ENCODE measurements around the gene SYT17. TPM values are rescaled to one million over a fixed set of nuclear protein-coding genes. Genes with fewer than 3 reads are reported as not detected.

Gene SYT17
- total RNA-seq, 1 donor from 2014 or later: 0.54 TPM

DNA sequence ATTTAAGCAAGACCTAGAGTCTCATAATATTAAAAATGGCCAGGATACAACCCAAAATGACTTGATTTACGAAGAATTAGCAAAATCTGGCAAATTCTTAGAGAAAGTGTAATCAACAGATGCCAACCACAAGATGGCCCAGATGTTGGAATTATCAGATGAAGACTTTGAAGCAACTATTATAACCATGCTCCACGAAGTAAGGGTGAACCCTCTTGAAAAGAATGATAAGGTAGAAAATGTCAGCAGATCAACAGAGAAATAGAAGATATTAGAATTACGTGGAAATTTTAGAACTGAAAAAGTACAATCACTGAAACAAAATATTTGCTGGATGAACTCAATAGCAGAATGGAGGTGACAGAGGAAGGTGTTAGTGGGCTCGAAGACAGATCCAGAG, 67.4 kb downstream of the SYT17 start:
- no peak for DNase-seq (ENCODE audit: missing footprints)
- ATAC-seq: no peak
- intact Hi-C loops (cut with DNase I): no loop called here

DNA sequence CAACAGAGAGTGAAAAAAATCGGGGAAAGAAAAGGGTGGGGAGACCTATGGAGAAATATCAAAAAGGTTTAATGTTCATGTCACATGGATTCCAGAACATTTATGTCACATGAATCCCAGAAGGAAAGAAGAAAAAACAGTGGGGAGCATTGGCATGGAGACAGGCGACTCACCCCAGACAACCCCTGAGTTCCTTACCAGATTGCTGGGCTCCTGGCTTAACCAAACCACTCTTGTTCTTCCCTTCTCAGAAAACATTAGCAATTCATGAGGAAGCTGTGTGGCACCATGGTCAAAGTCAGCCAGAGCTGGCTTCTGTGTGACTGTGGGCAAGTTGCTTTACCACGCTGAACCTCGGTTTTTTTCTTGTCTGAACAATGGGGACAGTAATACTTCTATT, 67.8 kb downstream of the SYT17 start:
- DNase-seq (ENCODE audit: missing footprints) (no peak), ATAC-seq (no peak)
- intact Hi-C loops (cut with DNase I): no loop called here

DNA sequence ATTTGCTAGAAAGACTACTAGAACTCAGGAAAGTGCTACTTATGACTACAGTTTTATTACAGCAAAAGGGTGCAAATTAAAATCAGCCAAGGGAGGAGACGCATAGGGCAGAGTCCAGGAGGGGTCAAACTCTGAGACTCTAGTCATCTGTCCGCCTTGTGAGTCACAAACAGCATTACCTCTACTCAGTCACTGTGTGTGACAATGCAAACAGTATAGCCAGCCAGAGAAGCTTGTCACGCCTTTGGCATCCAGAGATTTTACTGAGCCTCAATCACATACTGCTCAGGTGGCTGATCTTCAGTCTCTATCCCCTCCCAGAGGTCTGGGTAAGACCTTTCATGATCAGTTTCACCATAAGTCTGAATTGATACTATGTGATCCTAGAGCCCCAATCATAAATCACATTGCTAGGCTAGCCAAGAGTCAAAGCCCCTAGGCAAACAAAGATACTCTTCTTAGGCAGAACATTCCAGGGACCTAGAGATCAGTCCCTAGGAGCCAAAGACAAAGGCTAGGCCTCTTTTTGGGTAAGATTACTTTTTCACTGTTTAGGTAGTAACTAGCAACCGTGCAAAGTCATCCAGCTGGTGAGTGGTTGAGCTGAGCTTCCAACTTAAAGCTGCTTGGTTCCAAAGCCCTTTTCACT, 68.6 kb downstream of the SYT17 start:
- DNase-seq (ENCODE audit: missing footprints) (no peak), ATAC-seq (no peak)
- intact Hi-C loops (cut with DNase I): no loop called here

DNA sequence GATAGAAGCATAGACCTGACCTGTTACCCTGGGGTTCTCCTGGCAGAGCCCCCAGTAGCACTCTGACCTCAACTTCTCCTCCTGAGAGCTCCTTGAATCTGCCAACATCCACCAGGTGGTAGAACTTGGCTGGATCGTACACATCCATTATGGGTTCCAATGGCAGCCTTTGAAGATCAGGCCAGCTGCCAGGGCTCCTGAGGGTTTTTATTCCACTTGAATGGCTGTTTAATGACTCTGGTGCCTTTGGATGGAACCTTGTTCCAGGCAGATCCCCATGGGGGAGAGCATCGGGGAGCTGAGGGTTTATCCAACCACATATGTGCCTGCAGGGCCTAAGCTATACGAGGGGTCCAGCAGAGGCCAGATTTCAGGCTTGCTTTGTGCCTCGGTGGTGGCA, 70.4 kb downstream of the SYT17 start:
- no peak for DNase-seq (ENCODE audit: missing footprints)
- no peak for ATAC-seq
- intact Hi-C loops (cut with DNase I): no loop called here

DNA sequence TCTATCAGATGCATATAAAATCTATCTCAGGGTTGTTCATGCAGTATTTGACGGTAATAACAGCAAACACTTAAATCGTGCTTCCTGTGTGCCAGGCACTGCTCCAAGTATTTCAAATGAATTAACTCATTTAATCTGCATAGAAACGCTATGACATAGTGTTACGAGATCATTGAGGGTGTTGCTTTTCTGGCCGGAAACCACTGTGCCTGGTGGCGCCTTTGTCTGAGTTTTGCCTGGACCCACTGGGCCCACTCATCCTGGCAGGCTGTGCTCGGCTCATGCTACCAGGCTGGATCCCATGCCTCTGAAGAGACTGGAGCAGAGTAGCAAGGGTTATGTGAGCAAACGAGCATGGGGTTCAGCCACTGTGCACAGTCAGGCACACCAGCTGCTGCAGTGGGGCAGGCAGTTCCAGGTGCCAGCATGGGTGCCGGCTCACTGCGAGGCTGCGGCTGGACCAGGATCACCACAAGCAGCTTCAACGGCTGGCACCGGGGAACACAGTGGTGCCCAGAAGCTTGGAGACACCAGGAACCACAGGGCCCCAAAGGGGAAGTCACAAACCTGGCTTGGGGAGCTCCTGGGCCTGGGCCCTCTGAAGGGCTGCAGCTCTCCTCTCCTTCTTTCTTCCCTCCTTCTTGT, 71.6 kb downstream of the SYT17 start:
- ATAC-seq (no peak), DNase-seq (ENCODE audit: missing footprints) (no peak)
- intact Hi-C loops (cut with DNase I): no loop called here

DNA sequence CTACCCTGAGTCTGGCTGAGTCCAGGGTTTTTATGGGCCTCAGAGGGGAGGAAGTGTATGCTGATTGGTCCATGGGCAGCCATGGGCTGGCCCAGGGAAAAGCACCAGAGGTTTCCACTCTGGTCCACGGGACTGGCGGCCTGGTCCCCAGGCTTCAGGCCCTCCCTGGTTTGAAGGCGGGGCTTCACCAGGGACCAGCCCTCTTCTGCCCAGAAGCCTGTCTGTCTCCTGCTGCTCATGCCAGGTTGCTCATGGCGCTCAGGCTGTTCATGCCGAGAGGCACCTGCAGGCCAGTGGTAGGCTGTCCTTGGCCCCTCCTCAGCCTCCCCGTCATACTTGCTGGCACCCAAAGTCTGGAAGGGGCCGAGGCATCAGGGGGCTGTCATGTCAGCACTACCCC, 72.5 kb downstream of the SYT17 start:
- ATAC-seq (no peak), DNase-seq (ENCODE audit: missing footprints) (no peak)
- intact Hi-C loops (cut with DNase I): no loop called here

DNA sequence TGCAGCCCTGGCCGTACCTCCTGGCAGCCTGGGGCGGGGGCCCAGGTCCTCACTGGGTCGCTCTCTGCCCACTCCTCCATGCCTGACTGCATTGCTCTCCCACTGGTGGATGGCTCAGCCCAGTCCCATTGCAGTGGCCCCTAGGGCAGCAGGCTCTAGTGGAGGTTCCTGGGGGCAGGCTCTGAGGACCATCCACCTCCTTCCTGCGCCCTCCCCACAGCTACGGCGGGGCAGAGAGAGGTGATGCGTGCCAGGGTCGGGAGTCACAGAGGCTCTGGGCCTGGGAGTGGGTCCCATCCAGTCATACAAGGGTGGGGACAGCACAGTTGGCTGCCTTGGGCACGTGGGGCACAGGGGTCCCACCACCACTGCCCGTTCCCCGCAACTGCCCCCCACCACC, 73.5 kb downstream of the SYT17 start:
- DNase-seq (ENCODE audit: missing footprints) (no peak), ATAC-seq (no peak)
- intact Hi-C loops (cut with DNase I): no loop called here

DNA sequence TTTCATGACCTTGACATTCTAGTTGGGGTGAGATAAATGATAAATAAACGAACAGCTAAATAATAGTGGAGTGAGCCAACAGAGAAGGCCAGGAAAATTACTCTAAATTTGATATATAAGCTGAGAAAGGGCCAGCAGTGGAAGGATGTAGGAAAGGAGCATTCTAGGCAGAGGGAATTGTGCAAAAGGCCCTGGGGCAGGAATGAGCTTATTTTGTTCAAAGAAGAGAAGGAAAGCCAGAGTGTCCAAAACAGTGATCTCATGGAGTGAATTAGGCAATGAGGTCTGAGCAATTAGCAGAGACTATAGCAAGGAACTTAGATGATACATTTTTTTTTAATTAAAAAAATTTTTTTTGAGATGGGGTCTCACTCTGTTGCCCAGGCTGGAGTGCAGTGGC, 74.1 kb downstream of the SYT17 start:
- DNase-seq (ENCODE audit: missing footprints) (no peak), ATAC-seq (no peak)
- intact Hi-C loops (cut with DNase I): no loop called here

DNA sequence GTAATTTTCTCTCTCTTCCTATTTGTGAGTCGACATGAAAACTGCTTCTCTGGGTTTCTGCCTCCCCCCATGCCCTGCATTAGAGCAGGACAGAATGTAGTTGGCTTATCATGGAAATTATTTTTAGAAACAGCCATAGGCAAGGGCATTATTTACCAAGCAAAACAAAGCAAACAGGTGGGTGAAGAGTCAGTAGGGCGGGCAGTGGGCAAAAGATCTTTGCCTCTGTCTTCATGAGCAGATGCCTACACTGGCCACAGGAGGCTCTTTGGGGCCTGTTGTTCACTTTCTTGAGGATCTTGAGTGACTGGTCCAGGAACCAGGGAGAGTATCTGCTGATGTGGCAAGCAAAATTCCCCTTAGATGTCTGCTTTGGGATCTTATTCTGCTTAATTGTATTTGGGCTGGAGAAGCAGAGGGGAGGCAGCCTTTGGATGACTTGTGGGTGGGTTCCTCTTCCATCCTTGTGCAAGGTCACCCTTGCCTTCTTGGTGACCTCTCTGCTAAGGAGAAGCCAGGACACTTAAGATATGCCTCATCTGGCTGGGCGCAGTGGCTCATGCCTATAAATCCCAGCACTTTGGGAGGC, 75.0 kb downstream of the SYT17 start:
- intact Hi-C loops (cut with DNase I): no loop called here
- DNase-seq (ENCODE audit: missing footprints): no peak
- ATAC-seq: no peak

DNA sequence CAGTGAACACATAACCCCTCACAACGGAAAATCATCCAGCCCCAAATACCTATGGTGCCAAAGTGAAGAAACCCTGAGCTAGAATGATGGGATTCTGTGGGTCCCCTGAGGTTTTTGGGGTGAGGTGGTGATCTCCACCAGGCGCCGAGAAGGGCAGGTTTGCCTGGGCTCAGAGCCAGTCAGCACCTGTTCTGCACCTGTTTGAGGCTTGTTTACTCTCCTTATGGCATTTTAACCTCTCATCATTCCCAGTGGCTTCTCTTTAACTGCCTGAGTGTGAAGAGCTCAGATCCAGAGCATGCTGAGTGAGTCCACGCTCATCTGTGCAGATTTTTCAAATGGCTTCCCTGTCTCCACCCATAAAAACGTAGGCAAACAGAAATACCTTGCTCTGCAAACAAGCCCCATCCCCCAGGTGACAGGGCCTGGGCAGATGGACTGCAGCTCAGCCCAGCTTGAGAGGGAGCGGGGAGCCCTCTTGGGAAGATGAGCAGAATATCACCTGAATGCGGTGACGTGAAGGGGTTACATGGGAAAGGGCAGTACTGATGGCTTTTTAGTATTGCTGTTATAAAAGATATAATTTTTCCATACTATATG, 77.4 kb downstream of the SYT17 start:
- no peak for ATAC-seq
- no peak for DNase-seq (ENCODE audit: missing footprints)
- intact Hi-C loops (cut with DNase I): no loop called here

DNA sequence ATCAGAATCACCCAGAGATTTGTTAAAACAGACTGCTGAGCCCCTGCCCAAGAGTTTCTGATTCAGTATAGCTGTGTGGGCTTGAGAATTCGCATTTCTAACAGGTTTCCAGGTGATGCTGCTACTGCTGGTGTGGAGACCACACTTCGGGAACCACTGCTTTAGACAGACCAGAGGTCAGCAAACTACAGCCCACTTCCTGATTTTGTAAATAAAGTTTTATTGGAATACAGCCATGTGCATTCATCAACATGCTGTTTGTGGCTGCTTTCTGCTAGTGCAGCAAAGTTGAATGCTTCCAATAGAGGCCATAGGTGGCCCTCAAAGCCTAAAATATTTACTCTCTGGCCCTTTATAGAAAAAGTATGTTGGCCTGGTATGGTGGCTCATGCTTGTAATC, 84.9 kb downstream of the SYT17 start:
- intact Hi-C loops (cut with DNase I): no loop called here
- ATAC-seq (no peak), DNase-seq (ENCODE audit: missing footprints) (no peak)

DNA sequence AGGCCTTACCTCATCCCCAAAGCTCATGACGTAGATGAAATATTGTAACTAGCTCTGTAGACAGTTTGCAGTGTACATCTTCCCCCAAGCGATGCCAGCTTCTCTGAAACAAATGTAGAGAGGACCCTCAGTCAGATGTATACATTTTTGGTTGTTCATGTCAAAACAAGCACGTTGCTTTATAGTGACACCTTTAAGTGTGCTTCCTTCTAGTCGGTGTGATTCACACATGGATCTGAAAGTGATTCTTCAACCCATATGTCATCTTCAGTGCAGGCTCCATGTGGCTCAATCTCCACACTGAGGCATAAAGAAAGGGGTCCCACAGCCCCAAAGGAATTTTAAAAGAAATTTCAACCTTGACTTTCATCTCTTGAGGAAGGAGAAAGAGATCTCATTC, 86.6 kb downstream of the SYT17 start:
- DNase-seq (ENCODE audit: missing footprints): no peak
- intact Hi-C loops (cut with DNase I): no loop called here
- ATAC-seq: no peak

DNA sequence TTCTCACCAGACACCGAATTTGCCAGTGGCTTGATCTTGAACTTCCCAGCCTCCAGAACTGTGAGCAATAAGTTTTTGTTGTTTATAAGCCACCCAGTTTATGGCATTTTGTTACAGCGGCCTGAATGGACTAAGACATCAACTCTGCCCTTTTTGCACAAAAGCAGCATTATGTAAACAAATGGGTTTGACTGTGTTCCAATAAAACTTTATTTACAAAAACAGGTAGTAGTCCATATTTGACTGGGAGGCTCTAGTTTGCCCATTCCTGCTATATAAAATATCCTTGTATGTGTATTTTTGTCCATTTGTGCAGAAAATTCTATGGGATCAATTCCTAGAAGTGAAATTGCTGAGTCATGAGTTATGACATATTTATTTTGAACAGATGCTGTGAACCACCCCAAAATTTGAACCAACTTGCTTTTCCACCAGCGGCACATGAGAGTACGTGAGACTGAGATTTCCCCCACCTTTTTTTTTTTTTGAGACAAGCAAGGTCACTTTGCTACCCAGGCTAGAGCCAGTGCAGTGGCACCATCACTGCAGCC, 96.2 kb downstream of the SYT17 start:
- DNase-seq (ENCODE audit: missing footprints) (no peak), ATAC-seq (no peak)
- intact Hi-C loops (cut with DNase I): no loop called here

DNA sequence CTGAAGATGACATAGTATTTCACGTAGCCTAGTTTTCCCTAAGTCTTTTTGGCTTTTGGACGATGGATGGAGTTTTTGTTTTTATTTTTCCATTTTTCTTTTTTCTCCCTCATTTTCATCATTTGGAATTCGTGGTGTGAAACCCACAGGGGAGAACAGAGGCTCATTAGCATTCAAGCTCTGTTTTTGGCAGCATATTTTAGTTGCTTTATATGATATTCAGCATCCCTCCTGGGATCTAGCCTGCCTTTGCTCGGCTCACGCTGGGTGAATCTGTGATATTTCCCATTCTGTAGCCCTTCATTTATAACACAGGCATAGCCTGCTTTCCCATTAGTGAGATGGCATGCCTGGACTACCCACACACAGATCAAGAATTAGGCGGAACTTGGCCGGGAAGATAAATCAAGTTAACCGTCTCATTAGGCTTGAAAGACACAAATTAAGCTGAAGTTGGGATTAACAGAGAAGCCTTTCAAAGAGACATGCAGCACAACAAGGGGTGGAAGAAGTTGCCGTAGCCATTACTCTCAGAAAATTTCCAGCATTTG, 97.4 kb downstream of the SYT17 start:
- ATAC-seq: no peak
- intact Hi-C loops (cut with DNase I): no loop called here
- no peak for DNase-seq (ENCODE audit: missing footprints)

DNA sequence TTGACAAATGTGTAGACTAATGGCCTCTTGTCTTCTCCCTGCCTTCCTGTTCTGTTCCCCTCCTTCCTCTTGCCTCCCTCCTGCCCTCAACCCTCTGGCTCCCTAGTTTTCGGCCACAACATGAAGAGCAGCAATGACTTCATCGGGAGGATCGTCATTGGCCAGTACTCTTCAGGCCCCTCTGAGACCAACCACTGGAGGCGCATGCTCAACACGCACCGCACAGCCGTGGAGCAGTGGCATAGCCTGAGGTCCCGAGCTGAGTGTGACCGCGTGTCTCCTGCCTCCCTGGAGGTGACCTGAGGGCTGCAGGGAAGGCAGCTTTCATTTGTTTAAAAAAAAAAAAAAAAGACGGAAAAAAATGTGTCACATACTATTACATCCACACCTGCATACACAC, 98.7 kb downstream of the SYT17 start:
- ATAC-seq (no peak), DNase-seq (ENCODE audit: missing footprints) (no peak)
- intact Hi-C loops (cut with DNase I): no loop called here

DNA sequence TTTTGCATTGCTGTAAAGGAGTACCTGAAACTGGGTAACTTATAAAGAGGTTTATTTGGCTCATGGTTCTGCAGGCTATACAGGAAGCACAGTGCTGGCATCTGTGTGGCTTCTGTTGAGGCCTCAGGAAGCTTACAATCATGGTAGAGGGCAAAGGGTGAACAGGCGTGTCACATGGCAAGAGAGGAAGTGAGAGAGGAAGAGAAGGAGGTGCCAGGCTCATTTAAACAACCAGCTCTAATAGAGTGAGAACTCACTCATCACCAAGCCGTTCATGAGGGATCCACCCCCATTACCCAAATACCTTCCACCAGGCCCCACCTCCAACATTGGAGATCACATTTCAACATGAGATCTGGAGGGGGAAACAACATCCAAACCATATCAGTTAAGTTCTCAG, 101.1 kb downstream of the SYT17 start:
- DNase-seq (ENCODE audit: missing footprints) (no peak), ATAC-seq (no peak)
- intact Hi-C loops (cut with DNase I): no loop called here

DNA sequence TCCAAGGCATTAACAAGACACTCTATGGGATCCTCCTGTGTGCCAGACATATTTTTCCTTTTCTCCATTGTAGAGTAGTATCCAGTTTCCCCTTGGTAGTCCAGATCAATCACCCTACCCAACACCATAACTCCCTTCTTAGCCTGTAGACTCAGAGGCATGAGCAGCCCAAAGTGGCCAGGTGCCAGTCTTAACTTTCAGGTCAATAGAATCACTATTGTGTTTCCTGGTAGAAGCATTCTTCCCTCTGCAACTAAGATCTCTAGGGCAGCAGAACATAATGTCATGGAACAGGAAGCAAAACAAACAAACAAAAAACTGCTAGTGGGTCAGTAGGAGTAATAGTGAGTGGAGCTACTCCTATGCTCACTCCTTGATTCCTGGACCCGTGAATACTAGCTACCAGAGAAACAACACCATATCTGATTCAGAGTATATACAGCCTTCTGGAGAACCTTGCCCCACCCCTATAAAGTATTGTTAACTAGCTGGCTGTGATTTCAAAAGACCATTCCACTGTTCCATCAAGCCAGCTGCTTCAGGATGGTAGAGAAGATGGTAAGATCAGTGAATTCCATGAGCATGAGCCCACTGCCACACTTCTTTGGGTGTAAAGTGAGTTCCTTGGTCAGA, 106.2 kb downstream of the SYT17 start:
- ATAC-seq (no peak), DNase-seq (ENCODE audit: missing footprints) (no peak)
- intact Hi-C loops (cut with DNase I): no loop called here

DNA sequence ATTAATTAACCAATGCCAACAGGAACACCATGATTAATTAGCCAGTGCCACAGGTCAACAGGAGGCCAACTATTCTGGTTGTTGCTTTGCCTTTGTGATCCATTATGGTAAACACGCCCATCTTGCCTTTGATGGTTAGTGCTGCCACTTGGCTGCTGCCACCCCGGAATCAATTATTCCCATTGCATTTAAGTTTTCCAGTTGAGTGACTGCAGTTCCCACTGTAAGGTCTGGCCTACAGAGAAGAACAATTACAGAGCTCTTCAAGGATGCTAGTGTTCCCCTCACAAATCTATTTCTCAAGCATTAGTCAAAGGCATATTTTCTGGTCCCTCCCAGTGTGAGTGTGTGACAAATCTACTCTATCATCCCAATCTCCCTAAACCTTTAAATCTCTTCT, 110.4 kb downstream of the SYT17 start:
- intact Hi-C loops (cut with DNase I): no loop called here

DNA sequence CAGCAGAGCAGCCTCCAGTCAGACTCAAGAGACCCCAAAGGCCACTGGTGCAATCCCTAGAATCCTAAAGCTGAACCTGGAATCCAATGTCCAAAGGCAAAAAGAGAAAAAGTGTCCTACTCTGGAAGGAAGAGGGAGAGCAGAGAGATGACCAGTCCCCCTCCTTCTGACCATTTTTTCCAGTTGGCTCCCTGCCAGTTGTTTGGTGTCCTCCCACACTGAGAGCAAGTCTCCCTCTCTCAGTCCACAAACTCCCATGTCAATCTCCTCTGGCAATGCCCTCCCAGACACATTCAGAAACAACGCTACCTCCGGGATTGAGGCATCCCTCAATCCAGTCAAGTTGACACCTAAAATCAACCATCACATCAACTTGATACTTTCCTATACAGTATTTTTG, 113.2 kb downstream of the SYT17 start:
- intact Hi-C loops (cut with DNase I): no loop called here
- ATAC-seq (no peak), DNase-seq (ENCODE audit: missing footprints) (no peak)

More for the DNA sequence above, 110.4 kb downstream of the SYT17 start:
- DNase-seq (ENCODE audit: missing footprints) (no peak), ATAC-seq (no peak)

Data from Right ventricle myocardium inferior (tissue), 1 donor.